CD14-positive monocyte (primary cell): ENCODE results near the gene TMEM248. TPM values are rescaled to one million over a fixed set of nuclear protein-coding genes. Genes with fewer than 3 reads are reported as not detected.
"Not testable (repeated sequence)": the region's sequence is repeated elsewhere in the genome, so short reads cannot be mapped to it uniquely, and the experiment has no call there.

Experiments used
- DNase-seq, 3 donors: peaks; one replicate each; pipeline ENCODE4 v3.0.0-alpha.2; 2011 to 2022
- H2AFZ ChIP-seq: 2 replicates; pipeline ENCODE4 v1.6.0; 2012; ENCODE audit warnings: mild to moderate bottlenecking, low read depth, low read length, inconsistent platforms; ENCODE audit not compliant: insufficient read depth, poor library complexity, severe bottlenecking
- H3K27ac ChIP-seq, 2 donors: 1 replicate in 1 of 2; 2 replicates in 1 of 2; pipeline ENCODE4 v1.5.1; 2012 to 2013; ENCODE audit warnings: low read length in 2 of 2, control low read depth in 1 of 2, inconsistent platforms in 1 of 2, low read depth in 1 of 2, mild to moderate bottlenecking in 1 of 2
- H3K27me3 ChIP-seq, 2 donors: one replicate each; pipeline versions ENCODE4 v1.6.0 to v1.6.1; 2011 to 2013; ENCODE audit warnings: low read length in 2 of 2; ENCODE audit not compliant: control insufficient read depth in 2 of 2, insufficient read depth in 2 of 2
- H3K36me3 ChIP-seq, 2 donors: replicated peaks in 1 of 2; 1 replicate in 1 of 2; 2 replicates in 1 of 2; pipeline versions ENCODE4 v1.5.1 to v1.6.1; 2012 to 2013; ENCODE audit warnings: low read length in 2 of 2, control low read depth in 1 of 2, inconsistent platforms in 1 of 2, mild to moderate bottlenecking in 1 of 2; ENCODE audit not compliant: insufficient read depth in 2 of 2, control insufficient read depth in 1 of 2
- H3K4me1 ChIP-seq, 2 donors: 1 replicate in 1 of 2; 2 replicates in 1 of 2; pipeline versions ENCODE4 v1.5.1 to v1.6.1; 2012 to 2013; ENCODE audit warnings: low read length in 2 of 2, control low read depth in 1 of 2, inconsistent platforms in 1 of 2, mild to moderate bottlenecking in 1 of 2, moderate library complexity in 1 of 2; ENCODE audit not compliant: insufficient read depth in 2 of 2, control insufficient read depth in 1 of 2
- H3K4me2 ChIP-seq: replicated peaks from 2 replicates; pipeline ENCODE3; 2012; ENCODE audit warnings: low read length, moderate library complexity, mild to moderate bottlenecking; ENCODE audit not compliant: poor library complexity, severe bottlenecking; ENCODE audit errors: extremely low read depth
- H3K4me3 ChIP-seq, 3 experiments: fragments of 200-600 bp in 1 of 3; sonication (generic) in 1 of 3; replicated peaks in 1 of 3; 1 replicate in 2 of 3; 2 replicates in 1 of 3; pipeline ENCODE4 v1.5.1; 2011 to 2013; ENCODE audit warnings: low read length in 3 of 3, mild to moderate bottlenecking in 3 of 3, control low read depth in 2 of 3, low read depth in 2 of 3, inconsistent platforms in 1 of 3, moderate library complexity in 1 of 3
- H3K79me2 ChIP-seq: 2 replicates; pipeline ENCODE4 v1.6.0; 2012; ENCODE audit warnings: mild to moderate bottlenecking, control low read depth, inconsistent platforms, low read length, moderate library complexity; ENCODE audit not compliant: insufficient read depth
- H3K9ac ChIP-seq: 2 replicates; pipeline ENCODE4 v1.6.0; 2017; ENCODE audit warnings: low read length, mild to moderate bottlenecking; ENCODE audit not compliant: insufficient read depth, poor library complexity, severe bottlenecking
- H3K9me3 ChIP-seq, 2 donors: replicated peaks in 1 of 2; 1 replicate in 1 of 2; 2 replicates in 1 of 2; pipeline versions ENCODE4 v1.5.1 to v1.6.1; 2012 to 2013; ENCODE audit warnings: low read length in 2 of 2, control low read depth in 1 of 2; ENCODE audit not compliant: control insufficient read depth in 1 of 2, insufficient read depth in 1 of 2
- H4K20me1 ChIP-seq: 2 replicates; pipeline ENCODE4 v1.6.0; 2012; ENCODE audit warnings: mild to moderate bottlenecking, low read length, control low read depth, moderate library complexity; ENCODE audit not compliant: insufficient read depth
- H3K27ac Mint-ChIP-seq, 7 donors: one replicate each; pipeline ENCODE4 v1.8.0; 2020; ENCODE audit warnings: mild to moderate bottlenecking in 7 of 7, mixed read lengths in 7 of 7, moderate library complexity in 6 of 7, inconsistent platforms in 2 of 7
- H3K27me3 Mint-ChIP-seq, 3 donors: one replicate each; pipeline ENCODE4 v1.8.0; 2021 to 2022; ENCODE audit warnings: low read depth in 3 of 3, mild to moderate bottlenecking in 3 of 3, mixed read lengths in 3 of 3, moderate library complexity in 3 of 3, inconsistent platforms in 1 of 3
- H3K36me3 Mint-ChIP-seq, 2 donors: one replicate each; pipeline ENCODE4 v1.8.0; 2020; ENCODE audit warnings: mixed read lengths in 2 of 2, inconsistent platforms in 1 of 2, mild to moderate bottlenecking in 1 of 2
- H3K4me1 Mint-ChIP-seq: one replicate; pipeline ENCODE4 v1.8.0; 2020; ENCODE audit warnings: mild to moderate bottlenecking, mixed read lengths
- H3K4me3 Mint-ChIP-seq, 2 donors: one replicate each; pipeline ENCODE4 v1.8.0; 2020; ENCODE audit warnings: mild to moderate bottlenecking in 2 of 2, mixed read lengths in 2 of 2, moderate library complexity in 1 of 2
- H3K9me3 Mint-ChIP-seq, 7 donors: one replicate each; pipeline ENCODE4 v1.8.0; 2020 to 2022; ENCODE audit warnings: mixed read lengths in 7 of 7, mild to moderate bottlenecking in 6 of 7, moderate library complexity in 6 of 7, inconsistent platforms in 2 of 7
- WGBS: methylation state at CpG from one replicate; pipeline ENCODE4 v1.1.5; 2013; ENCODE audit warnings: missing lambda C conversion rate; ENCODE audit not compliant: insufficient coverage; 5-methylcytosine and 5-hydroxymethylcytosine counted together
- intact Hi-C, 2 donors: fragments of 100-400 bp; cut with micrococcal nuclease; formaldehyde crosslinking; loops; one replicate each; pipeline versions ENCODE4 v1.15.0 to v1.15.1; 2023
- polyA plus RNA-seq, 3 donors: library from polyadenylated mRNA; depleted of rRNA in 1 of 3; unstranded in 2 of 3; stranded (reverse) in 1 of 3; fragments of 300-500 nt in 2 of 3; fragments of >200 nt in 1 of 3; fragmentation: Illumina TruSeq in 2 of 3; gene quantifications; 1 replicate in 2 of 3; 2 replicates in 1 of 3; pipeline ENCODE4 v1.2.3, GENCODE V29; 2012 to 2021
- TF ChIP-seq, protein P1 (sequence below): fragments of 200-600 bp; IDR thresholded peaks from one replicate; pipeline ENCODE4 v1.8.0; 2022; ENCODE audit warnings: antibody characterized with exemption, mild to moderate bottlenecking

The TMEM248 gene
- polyA plus RNA-seq, 3 donors: 67.5 to 82.3 (median 78.3) TPM

- H3K4me2 ChIP-seq: no peak overlapping the region
- Mint-ChIP-seq H3K27me3 (peaks cover 0 to 3% (median 2%) of the 10 kb centered on the region in 3 donors), H3K9me3 (no peaks in the 10 kb centered on the region), H3K36me3 (peaks cover 6 to 14% of the 10 kb centered on the region in 2 donors), H3K4me1 (peaks cover 9% of the 10 kb centered on the region), H3K4me3 (no peak overlapping the region), H3K27ac (no peak overlapping the region)
- no peak overlapping the region for H3K4me3 ChIP-seq
- no peaks in the 10 kb centered on the region for H3K9me3 ChIP-seq
- no peaks in the 10 kb centered on the region for H4K20me1 ChIP-seq
- H3K27ac ChIP-seq: no peak overlapping the region
- TF ChIP-seq, protein P1, sequence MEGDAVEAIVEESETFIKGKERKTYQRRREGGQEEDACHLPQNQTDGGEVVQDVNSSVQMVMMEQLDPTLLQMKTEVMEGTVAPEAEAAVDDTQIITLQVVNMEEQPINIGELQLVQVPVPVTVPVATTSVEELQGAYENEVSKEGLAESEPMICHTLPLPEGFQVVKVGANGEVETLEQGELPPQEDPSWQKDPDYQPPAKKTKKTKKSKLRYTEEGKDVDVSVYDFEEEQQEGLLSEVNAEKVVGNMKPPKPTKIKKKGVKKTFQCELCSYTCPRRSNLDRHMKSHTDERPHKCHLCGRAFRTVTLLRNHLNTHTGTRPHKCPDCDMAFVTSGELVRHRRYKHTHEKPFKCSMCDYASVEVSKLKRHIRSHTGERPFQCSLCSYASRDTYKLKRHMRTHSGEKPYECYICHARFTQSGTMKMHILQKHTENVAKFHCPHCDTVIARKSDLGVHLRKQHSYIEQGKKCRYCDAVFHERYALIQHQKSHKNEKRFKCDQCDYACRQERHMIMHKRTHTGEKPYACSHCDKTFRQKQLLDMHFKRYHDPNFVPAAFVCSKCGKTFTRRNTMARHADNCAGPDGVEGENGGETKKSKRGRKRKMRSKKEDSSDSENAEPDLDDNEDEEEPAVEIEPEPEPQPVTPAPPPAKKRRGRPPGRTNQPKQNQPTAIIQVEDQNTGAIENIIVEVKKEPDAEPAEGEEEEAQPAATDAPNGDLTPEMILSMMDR: no peak
- H3K4me1 ChIP-seq: peaks cover 0 to 6% of the 10 kb centered on the region in 2 donors
- H3K79me2 ChIP-seq: no peaks in the 10 kb centered on the region
- no peaks in the 10 kb centered on the region for H3K27me3 ChIP-seq
- intact Hi-C loops: no loop called here
- WGBS: 70% methylated on average over 4 of the region's 5 CpGs
- no peak overlapping the region for H2AFZ ChIP-seq
- H3K9ac ChIP-seq: no peak overlapping the region
- no peak for DNase-seq
- H3K36me3 ChIP-seq: peaks cover 0 to 3% of the 10 kb centered on the region in 2 donors
Observed at GRCh38 chr7:66880053-66880452, 41.0 kb upstream of the TMEM248 start.

GRCh38 chr7:66880577-66880976 lies 40.4 kb upstream of the TMEM248 start:
- H4K20me1 ChIP-seq, H2AFZ ChIP-seq, H3K79me2 ChIP-seq, H3K9me3 Mint-ChIP-seq, H3K4me2 ChIP-seq, DNase-seq, H3K27ac ChIP-seq, H3K4me3 ChIP-seq, H3K9ac ChIP-seq, intact Hi-C loops, H3K4me1 ChIP-seq, H3K4me3 Mint-ChIP-seq, H3K27me3 ChIP-seq, H3K36me3 ChIP-seq, H3K27me3 Mint-ChIP-seq, H3K9me3 ChIP-seq, H3K4me1 Mint-ChIP-seq: not testable (repeated sequence)
- no CpG with 5 or more reads among the region's 6 CpGs for WGBS
- Mint-ChIP-seq H3K27ac (peak overlapping the region in 2 of 7 donors; percentile 10 to 35), H3K36me3 (peaks cover 6 to 15% of the 10 kb centered on the region in 2 donors)
